Heart right ventricle (tissue), 16 donors: Measurements from ENCODE around the gene ALOX15. TPM values are rescaled to one million over a fixed set of nuclear protein-coding genes. Genes with fewer than 3 reads are reported as not detected.

Experiments
- ATAC-seq, 8 donors: fragments of 200-7000 bp; cut with Tn5 transposase; one replicate each; pipeline ENCODE4 v1.9.1; 2020; ENCODE audit warnings: mild to moderate bottlenecking in 8 of 8, moderate library complexity in 8 of 8, moderate number of reproducible peaks in 1 of 8
- DNase-seq, 2 donors: peaks; one replicate each; pipeline ENCODE4 v3.0.0-alpha.2; 2020
- H3K27ac ChIP-seq, 10 donors: fragments of 200-600 bp; sonication (generic) in 2 of 10; one replicate each; pipeline versions ENCODE4 v1.5.0 to v1.8.0; 2020 to 2022; ENCODE audit warnings: mild to moderate bottlenecking in 3 of 10
- H3K27me3 ChIP-seq, 7 donors: fragments of 200-600 bp; one replicate each; pipeline ENCODE4 v1.8.0; 2021 to 2022; ENCODE audit warnings: mild to moderate bottlenecking in 2 of 7
- H3K36me3 ChIP-seq, 9 donors: fragments of 200-600 bp; sonication (generic) in 1 of 9; one replicate each; pipeline versions ENCODE4 v1.5.0 to v1.8.0; 2020 to 2022; ENCODE audit warnings: mild to moderate bottlenecking in 2 of 9
- H3K4me1 ChIP-seq, 9 donors: fragments of 200-600 bp; sonication (generic) in 1 of 9; one replicate each; pipeline versions ENCODE4 v1.5.0 to v1.8.0; 2020 to 2022; ENCODE audit warnings: mild to moderate bottlenecking in 4 of 9
- H3K4me3 ChIP-seq, 10 donors: fragments of 200-600 bp; sonication (generic) in 2 of 10; one replicate each; pipeline versions ENCODE4 v1.5.0 to v1.8.0; 2020 to 2022; ENCODE audit warnings: mild to moderate bottlenecking in 7 of 10, moderate library complexity in 2 of 10
- H3K9me3 ChIP-seq, 11 donors: fragments of 200-600 bp in 10 of 11; sonication (generic) in 2 of 11; one replicate each; pipeline versions ENCODE4 v1.5.0 to v1.8.0; 2013 to 2022; ENCODE audit warnings: mild to moderate bottlenecking in 2 of 11, control low read depth in 1 of 11, moderate library complexity in 1 of 11
- CTCF ChIP-seq, 9 donors: fragments of 200-600 bp; sonication (generic) in 2 of 9; IDR thresholded peaks; one replicate each; pipeline versions ENCODE4 v1.5.0 to v1.8.0; 2021 to 2022; ENCODE audit warnings: antibody characterized with exemption in 9 of 9, mild to moderate bottlenecking in 5 of 9, moderate library complexity in 1 of 9
- WGBS, 2 donors: extraction: QIAGEN DNeasy Blood & Tissue Kit; methylation state at CpG; one replicate each; pipeline ENCODE4 v1.1.7; 2013; ENCODE audit warnings: inconsistent platforms in 1 of 2; 5-methylcytosine and 5-hydroxymethylcytosine counted together
- intact Hi-C, 10 donors: fragments of 100-400 bp; cut with DNase I; formaldehyde crosslinking; loops; one replicate each; pipeline versions ENCODE4 v1.11.1 to v1.14.2; 2022
- polyA plus RNA-seq, 2 donors: library from polyadenylated mRNA; stranded (reverse); fragments of 200-250 nt; gene quantifications; one replicate each; pipeline ENCODE4 v1.2.3, GENCODE V29; 2013
- total RNA-seq, 10 donors: library from RNA; stranded (reverse); fragmentation: NEBNext Ultra II Directional in 3 of 10; extraction: Animal tissue kit (Norgen Biotek cat#: 25700) in 3 of 10; gene quantifications; one replicate each; pipeline versions ENCODE4 v1.2.1 to v1.2.4, GENCODE V29; 2021 to 2023
- donor health status: Arrhythmogenic right ventricular cardiomyopathy.
- donor health status: ischemic (EF 13 %, LVEDD 7.1; RV severe dilation, severe dysfunction).
- donor health status: healthy with polysubstance abuse.
- donor health status: DM: no; HTN: yes; CAD: no.
- donor health status: DM: no; HTN: no; CAD: no.
- donor health status: ischemic (EF 25% LVEDD 6.9; RV normal size, moderate dysfunction).
- donor health status: ischemic (EF 25% LVEDD 5.7; RV mildly dilated, moderate dysfunction).
- donor health status: healthy.
- donor health status: DM: yes; HTN: yes; CAD: no.
- donor health status: Ischemic cardiomyopathy.
- donor health status: ischemic (EF 35%, LVEDD 5.7; RV mildly dilated, moderate dysfunction).
- donor health status: nonischemic (EF 11% LVEDD 7.7; RV severe dilation, severe dysfunction).
- donor health status: DM: yes; HTN: yes; CAD: no.
- donor health status: PGD.
- donor health status: ischemic (EF 29% LVEDD 5.4; RV normal size, mild dysfunction).
- donor health status: nonischemic (EF 23%, LVEDD 6.1; RV moderate dilation, normal function).

ALOX15 gene
- total and polyA plus RNA-seq, 12 donors: 0.11 to 1.3 (median 0.16) TPM; not detected in 5

GRCh38 chr17:4672055-4672630 is 30.7 kb upstream of the ALOX15 start:
- no peaks in the 10 kb centered on the region for H3K4me1 ChIP-seq
- TF ChIP-seq CTCF (IDR thresholded peaks at IDR 0.05): no peak

GRCh38 chr17:4667166-4667565 is 25.7 kb upstream of the ALOX15 start:
- 84% methylated on average over 4 of the region's 4 CpGs for WGBS, 2 donors
- peaks cover 0 to 26% (median 8%) of the 10 kb centered on the region in 9 donors for H3K36me3 ChIP-seq
- DNase-seq: no peak
- intact Hi-C loops: no loop called here
- no peaks in the 10 kb centered on the region for H3K4me1 ChIP-seq
- H3K27me3 ChIP-seq: peaks cover 0 to 12% (median 0%) of the 10 kb centered on the region in 7 donors
- ATAC-seq: no peak
- no peaks in the 10 kb centered on the region for H3K9me3 ChIP-seq
- no peak overlapping the region for H3K27ac ChIP-seq
- H3K4me3 ChIP-seq: no peak overlapping the region
- TF ChIP-seq CTCF (IDR thresholded peaks at IDR 0.05): no peak

More at GRCh38 chr17:4672055-4672630, 30.7 kb upstream of the ALOX15 start:
- H3K27ac ChIP-seq: no peak overlapping the region
- ATAC-seq (no peak), DNase-seq (no peak)
- H3K36me3 ChIP-seq: peaks cover 0 to 76% (median 50%) of the 10 kb centered on the region in 9 donors
- intact Hi-C loops: no loop called here
- H3K4me3 ChIP-seq: no peak overlapping the region
- no peaks in the 10 kb centered on the region for H3K9me3 ChIP-seq
- no peaks in the 10 kb centered on the region for H3K27me3 ChIP-seq
- WGBS, 2 donors: 92 to 93% methylated on average over 9 of the region's 9 CpGs

- DNase-seq (no peak), ATAC-seq (no peak)
- no peak for TF ChIP-seq CTCF (IDR thresholded peaks at IDR 0.05)
- Histone ChIP-seq H3K4me3 (no peak overlapping the region), H3K9me3 (no peaks in the 10 kb centered on the region), H3K4me1 (no peaks in the 10 kb centered on the region), H3K36me3 (peaks cover 0 to 17% (median 0%) of the 10 kb centered on the region in 9 donors), H3K27me3 (peaks cover 0 to 14% (median 0%) of the 10 kb centered on the region in 7 donors), H3K27ac (no peak overlapping the region)
- intact Hi-C loops: no loop called here
- 76 to 84% methylated on average over 5 of the region's 5 CpGs for WGBS, 2 donors
Observed at GRCh38 chr17:4666296-4666695, 24.8 kb upstream of the ALOX15 start.

- H3K4me1 ChIP-seq: no peaks in the 10 kb centered on the region
- H3K4me3 ChIP-seq: no peak overlapping the region
- peaks cover 0 to 21% (median 0%) of the 10 kb centered on the region in 7 donors for H3K27me3 ChIP-seq
- no peaks in the 10 kb centered on the region for H3K9me3 ChIP-seq
- ATAC-seq (peak in 1 of 8 donors; percentile 37), DNase-seq (no peak)
- peaks cover 0 to 5% (median 0%) of the 10 kb centered on the region in 9 donors for H3K36me3 ChIP-seq
- no peak overlapping the region for H3K27ac ChIP-seq
- TF ChIP-seq CTCF (IDR thresholded peaks at IDR 0.05): no peak
- 70% methylated on average over 9 of the region's 9 CpGs for WGBS, 2 donors
- intact Hi-C loops: no loop called here
Observed at GRCh38 chr17:4665027-4665426, 23.5 kb upstream of the ALOX15 start.
